PFSK-1 (cell line): Measurements from ENCODE around the gene SELENOV.

Experiments
- FOXP2 ChIP-seq: optimal IDR thresholded peaks from 2 replicates; pipeline ENCODE3; 2011; ENCODE audit warnings: borderline replicate concordance, control low read depth, inconsistent platforms; ENCODE audit not compliant: insufficient read depth; ENCODE audit errors: extremely low read length, extremely low read depth
- POLR2AphosphoS5 ChIP-seq: IDR thresholded peaks from 2 replicates; pipeline ENCODE4 v1.6.1; 2012; ENCODE audit warnings: low read depth, mild to moderate bottlenecking, control low read depth, low read length, moderate library complexity
- TAF1 ChIP-seq: IDR thresholded peaks from 2 replicates; pipeline ENCODE4 v1.6.1; 2012; ENCODE audit warnings: low read length, control low read depth, borderline replicate concordance; ENCODE audit not compliant: insufficient read depth

GRCh38 chr19:39508629-39509028 is 6.3 kb upstream of the SELENOV start:
- no peak for TF ChIP-seq POLR2AphosphoS5
- TF ChIP-seq TAF1: no peak
- no peak for TF ChIP-seq FOXP2
